ENCODE data around the gene CDH4.

CDH4 gene

DNA sequence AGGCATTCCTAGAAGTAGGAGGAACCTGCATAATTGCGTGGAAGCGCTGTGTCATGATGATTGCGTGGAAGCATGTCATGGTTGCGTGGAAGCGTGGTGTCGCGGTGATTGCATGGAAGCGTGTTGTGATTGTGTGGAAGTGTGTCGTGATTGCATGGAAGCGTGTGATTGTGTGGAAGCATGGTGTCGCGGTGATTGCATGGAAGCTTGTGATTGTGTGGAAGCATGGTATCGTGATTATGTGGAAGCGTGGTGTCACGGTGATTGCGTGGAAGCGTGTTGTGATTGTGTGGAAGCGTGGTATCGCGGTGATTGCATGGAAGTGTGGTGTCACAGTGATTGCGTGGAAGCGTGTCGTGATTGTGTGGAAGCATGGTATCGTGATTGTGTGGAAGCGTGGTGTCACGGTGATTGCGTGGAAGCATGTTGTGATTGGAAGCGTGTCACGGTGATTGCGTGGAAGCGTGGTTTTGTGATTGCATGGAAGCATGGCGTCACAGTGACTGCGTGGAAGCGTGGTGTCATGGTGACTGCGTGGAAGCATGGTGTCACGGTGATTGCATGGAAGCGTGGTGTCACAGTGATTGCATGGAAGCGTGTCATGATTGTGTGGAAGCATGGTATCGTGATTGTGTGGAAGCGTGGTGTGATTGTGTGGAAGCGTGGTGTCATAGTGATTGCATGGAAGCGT is 667.8 kb downstream of the CDH4 start:
- H3K27ac ChIP-seq, result no peak overlapping the region
- no peak for TF ChIP-seq ZFX (IDR thresholded peaks at IDR 0.05)
- TF ChIP-seq, protein P1, sequence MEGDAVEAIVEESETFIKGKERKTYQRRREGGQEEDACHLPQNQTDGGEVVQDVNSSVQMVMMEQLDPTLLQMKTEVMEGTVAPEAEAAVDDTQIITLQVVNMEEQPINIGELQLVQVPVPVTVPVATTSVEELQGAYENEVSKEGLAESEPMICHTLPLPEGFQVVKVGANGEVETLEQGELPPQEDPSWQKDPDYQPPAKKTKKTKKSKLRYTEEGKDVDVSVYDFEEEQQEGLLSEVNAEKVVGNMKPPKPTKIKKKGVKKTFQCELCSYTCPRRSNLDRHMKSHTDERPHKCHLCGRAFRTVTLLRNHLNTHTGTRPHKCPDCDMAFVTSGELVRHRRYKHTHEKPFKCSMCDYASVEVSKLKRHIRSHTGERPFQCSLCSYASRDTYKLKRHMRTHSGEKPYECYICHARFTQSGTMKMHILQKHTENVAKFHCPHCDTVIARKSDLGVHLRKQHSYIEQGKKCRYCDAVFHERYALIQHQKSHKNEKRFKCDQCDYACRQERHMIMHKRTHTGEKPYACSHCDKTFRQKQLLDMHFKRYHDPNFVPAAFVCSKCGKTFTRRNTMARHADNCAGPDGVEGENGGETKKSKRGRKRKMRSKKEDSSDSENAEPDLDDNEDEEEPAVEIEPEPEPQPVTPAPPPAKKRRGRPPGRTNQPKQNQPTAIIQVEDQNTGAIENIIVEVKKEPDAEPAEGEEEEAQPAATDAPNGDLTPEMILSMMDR (conservative IDR thresholded peaks at IDR 0.05), result no peak

DNA sequence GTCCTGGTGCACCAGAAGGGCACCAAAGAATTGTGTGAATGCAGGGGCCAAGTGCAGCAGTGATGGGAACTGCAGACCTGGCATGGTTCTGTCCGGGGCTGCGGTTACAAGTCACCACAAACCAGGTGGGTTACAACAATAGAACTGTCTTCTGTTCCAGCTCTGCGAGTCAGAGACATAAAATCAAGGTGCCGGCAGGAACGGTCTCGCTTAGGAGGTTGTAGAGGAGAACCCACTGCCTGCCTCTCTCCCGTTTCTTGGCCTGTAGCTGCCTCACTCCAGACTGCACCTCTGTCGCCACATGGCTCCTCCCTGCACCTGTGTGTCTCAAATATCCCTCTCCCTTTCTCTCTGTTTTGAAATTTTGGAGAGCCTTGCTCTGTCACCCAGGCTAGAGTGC is 670.4 kb downstream of the CDH4 start:
- no peak overlapping the region for H3K27ac ChIP-seq
- TF ChIP-seq, protein P1 (conservative IDR thresholded peaks at IDR 0.05), result no peak

DNA sequence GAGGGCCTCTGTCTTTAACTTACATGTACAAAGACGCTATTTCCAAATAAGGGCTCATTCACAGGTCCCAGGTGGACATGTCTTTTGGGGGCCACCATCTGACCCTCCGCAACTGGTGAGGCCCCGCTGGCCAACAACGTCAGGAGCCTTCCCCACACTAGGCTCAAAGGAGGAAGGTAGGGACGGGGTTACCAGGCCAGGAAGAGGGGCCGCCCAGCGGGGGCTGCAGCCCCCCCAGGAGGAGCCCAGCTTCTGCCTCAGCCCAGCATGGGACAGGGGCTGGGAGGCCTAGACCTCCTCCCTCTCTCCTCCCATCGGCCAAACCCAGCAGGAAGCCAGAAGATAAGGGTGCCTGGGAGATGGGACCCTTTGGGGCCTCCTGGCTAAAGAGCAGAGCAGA is 670.9 kb downstream of the CDH4 start:
- H3K27ac ChIP-seq, result no peak overlapping the region
- no peak for TF ChIP-seq ZFX (IDR thresholded peaks at IDR 0.05)
- TF ChIP-seq, protein P1 (conservative IDR thresholded peaks at IDR 0.05), result no peak

DNA sequence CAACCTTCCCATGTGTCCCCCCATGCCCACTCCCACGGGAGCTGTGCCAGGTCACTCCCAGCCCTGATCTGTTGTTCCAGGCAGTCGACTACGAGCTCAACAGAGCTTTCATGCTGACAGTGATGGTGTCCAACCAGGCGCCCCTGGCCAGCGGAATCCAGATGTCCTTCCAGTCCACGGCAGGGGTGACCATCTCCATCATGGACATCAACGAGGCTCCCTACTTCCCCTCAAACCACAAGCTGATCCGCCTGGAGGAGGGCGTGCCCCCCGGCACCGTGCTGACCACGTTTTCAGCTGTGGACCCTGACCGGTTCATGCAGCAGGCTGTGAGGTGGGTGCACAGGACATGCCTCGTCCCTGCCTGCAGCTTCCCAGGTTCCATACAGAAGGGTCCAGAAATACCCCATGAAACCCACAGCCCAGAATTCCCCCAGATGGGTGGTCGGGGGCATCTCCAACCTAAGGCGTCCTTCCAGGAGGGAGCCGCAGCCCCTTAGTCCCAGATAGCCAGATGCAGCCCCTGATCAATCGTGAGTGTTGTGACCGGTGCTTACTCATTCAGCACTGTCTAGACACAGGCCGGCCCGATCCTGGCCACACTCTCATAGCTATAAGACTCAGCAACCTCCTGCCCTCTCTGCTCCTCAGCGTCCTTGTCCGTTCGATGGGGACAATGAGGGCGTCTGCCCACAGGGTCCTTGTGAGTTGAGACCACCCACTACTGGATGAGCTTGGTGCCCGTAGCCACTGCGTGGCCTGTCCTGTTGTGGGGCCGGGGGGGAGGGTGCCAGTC is 671.5 kb downstream of the CDH4 start:
- no peak overlapping the region for H3K27ac ChIP-seq
- TF ChIP-seq, protein P1 (conservative IDR thresholded peaks at IDR 0.05), result no peak
- TF ChIP-seq ZFX (IDR thresholded peaks at IDR 0.05), result no peak

DNA sequence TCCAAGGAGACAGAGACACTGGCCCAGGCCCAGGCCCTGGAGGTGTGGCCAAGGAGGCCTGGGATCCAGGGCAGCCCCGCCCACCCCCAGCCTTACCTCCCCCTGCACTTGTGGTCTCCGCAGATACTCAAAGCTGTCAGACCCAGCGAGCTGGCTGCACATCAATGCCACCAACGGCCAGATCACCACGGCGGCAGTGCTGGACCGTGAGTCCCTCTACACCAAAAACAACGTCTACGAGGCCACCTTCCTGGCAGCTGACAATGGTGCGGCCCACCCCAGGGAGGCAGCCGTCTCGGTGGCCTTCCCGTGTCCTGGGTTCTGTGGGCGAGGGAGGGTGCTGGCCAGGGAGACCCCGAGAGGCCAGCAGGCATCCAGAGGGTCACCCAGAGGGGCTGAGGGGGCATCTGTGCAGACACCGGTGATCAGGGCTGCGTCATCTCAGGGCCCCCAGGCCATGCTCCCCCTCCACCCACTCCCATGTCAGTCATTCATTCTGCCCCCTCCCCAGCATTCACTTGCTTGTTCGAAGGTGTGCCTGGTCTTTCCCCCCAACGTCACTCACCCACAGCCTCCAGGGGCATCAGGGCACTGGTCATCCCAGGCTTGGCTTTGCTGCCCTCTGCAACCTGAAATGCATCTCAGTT is 672.3 kb downstream of the CDH4 start:
- no peak overlapping the region for H3K27ac ChIP-seq
- TF ChIP-seq, protein P1 (conservative IDR thresholded peaks at IDR 0.05), result no peak

DNA sequence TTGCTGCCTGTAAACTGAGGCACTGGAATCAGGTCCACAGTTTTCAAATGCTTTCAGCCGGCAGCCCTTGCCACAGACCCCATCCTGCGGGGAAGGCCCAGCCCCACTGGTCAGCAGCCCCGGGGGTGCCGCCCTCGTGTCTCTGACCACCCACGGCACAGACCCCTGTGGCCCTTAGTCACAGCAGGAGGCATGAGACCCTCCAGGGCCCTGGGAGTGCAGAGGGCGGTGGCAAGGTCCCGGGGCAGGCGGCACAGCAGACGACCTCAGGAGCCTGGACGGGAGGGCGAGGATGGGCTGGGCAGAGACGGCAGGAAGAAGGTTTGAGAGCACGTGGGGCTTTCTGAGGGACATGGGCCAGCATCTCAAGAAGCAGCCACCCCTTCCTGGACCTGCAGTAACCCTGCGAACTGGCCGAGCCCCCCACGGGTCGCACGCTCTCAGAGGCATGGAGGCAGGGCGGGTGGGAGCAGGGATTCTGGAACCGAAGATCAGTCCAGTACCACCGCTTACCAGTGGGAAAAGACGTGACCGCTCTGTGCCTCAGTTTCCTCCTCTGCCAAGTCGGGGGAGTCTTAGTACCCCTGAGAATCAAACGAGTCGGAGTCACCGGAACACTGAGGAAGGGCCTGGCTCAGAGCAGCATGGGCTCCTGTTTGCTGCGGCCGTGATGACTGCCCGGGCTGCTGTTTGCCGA is 672.9 kb downstream of the CDH4 start:
- TF ChIP-seq ZFX (IDR thresholded peaks at IDR 0.05), result no peak
- no peak overlapping the region for H3K27ac ChIP-seq

DNA sequence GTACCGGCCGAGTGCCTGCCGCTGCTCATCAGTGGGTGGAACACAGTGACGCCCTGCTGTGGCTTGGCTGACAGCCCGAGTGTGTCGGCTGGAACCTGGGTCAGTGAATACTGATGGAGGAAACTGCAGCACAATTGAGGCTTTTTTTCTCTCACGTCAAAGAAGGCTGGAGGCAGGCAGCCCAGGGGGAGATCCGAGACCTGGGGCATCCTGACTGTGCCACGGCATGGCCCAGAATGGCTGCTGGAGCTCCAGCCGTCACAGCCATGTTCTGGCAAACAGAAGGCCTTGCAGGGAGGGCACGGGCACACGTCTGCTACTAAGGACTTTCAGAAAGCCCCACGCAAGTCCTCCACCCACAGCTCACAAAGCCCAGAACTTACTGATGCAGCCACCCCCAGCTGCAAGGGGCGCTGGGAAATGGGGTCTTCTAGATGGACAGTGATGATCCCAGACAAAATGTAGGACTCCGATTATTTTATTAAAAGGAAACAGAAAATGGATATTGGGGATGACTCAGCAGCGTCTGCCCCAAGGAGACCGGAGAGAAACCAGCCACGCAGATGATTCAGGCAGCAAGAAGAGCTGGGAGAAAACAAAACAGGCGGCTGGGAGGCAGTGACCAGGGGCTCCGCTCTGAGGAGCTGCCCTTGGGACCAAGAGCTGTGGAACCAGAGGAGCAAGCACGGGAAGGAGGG is 673.6 kb downstream of the CDH4 start:
- no peak for TF ChIP-seq ZFX (IDR thresholded peaks at IDR 0.05)
- TF ChIP-seq, protein P1 (conservative IDR thresholded peaks at IDR 0.05), result no peak
- H3K27ac ChIP-seq, result no peak overlapping the region

Data from C4-2B (cell line).